Stimulated activated CD4-positive, alpha-beta T cell treated with anti-CD3 and anti-CD28 coated beads, Interleukin-12 subunit alpha, Interleukin-12 subunit beta, amount 100 ng/mL, for 4 hours (primary cell): Measurements from ENCODE around the gene SLC26A6.

Experiments used
- DNase-seq: peaks from one replicate; pipeline ENCODE4 v3.0.0-alpha.2; 2020

Gene SLC26A6

DNA sequence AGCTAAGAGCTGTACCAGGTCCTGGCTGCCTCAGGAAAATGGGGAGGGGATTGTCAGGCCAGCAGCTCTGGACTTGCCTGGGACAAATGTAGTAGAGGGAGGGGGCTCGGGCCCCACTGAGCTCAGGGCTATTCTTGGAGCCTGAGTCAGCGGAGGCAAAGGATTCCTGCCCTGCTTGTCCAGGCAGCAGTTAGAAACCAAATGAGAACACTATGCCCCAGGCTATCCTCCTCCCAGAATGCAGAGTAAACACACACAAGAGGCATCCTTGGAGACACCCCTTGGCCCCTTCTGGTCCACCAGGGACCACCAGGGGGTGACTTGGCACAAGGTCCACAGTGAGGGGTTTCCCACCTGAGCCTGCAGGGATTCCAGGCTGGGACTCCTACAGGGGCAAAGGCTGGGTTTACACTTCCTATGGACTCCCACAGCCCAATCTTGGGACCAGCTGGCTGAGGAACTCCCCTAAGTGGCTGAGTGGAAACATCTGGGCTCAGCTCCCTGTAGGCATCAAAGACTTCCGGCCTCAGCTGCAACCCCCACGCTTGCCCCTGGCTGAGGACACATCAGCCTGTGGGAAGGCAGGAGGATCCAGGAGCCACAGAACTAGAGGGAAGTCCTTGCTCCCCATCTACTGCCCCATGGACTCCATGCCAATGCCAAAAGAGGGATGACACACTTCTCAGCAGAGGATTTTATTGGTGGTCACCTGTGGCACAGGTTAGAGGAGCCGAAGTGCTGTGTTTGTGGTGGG, 36.8 kb downstream of the SLC26A6 start:
- no peak for DNase-seq

DNA sequence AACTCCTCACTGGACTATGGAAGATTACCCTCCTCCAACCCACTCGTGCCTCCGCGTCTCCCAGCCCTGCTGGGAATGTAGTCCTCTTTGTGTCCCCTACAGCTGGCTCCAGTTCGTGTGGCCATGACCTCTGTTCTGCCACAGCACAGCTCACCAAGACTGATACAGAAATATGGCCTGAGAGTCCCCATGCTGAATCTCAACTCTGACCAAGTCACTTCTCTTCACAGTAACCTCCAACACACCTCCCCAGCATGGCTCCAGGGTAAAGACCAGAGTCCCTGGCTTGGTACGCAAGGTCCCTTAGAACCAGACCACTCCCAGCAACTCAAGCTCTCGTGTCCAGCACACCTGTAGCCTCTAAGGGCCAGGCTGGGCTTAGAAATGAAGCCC, 37.9 kb downstream of the SLC26A6 start:
- DNase-seq = no peak

DNA sequence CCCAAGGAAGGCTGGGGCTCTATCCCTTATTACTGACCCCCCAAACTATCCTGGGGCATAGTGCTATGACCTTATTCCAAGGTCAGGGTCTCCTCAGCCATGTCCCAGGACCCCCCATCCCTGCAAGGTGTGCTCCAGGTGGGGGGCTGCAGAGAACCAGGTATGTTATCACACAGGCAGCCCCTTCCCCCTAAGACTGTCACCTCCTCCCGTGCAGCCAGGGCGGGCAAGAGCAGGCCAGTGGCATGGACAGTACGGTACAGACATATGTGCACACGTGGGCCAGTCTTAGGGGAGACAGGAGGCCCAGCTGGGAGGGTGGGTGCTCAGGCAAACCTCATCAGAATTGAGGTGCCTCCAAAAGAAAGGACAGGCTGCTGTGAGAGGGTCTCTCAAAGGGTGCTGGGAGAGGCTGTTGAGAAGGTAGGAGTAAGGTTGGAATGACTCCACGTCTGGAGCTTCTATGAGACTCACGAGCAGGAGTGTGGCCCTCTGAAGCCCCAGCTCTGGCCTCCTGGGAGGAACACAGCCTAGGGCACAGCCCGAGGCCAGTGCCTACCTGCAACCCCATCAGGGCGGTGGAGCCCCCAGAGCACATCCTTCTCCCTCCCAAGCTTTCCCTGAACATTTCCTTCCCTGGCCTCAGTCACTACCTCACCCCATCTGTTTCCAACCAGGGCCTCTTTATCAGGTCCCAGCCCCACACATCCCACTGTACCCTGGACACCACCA, 38.4 kb downstream of the SLC26A6 start:
- DNase-seq = no peak

DNA sequence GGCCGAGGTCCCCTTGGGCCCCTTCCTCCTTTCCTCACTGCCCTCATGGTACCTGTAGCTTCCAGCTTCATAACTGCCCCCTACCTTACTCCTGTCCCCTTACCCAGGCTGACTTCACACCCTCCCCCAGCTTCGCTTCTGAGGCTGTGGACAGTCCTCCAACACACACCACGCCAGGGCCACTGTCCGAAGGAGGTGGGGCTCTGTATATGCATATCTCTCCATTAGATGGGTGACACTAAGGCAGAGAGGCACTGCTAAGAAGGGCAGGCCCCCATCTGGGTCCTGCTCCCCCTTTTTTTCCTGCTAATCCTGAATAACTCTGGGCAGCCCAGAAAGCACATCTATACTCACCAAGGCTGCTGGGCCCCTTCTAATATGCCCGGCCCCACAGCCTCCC, 39.1 kb downstream of the SLC26A6 start:
- no peak for DNase-seq

DNA sequence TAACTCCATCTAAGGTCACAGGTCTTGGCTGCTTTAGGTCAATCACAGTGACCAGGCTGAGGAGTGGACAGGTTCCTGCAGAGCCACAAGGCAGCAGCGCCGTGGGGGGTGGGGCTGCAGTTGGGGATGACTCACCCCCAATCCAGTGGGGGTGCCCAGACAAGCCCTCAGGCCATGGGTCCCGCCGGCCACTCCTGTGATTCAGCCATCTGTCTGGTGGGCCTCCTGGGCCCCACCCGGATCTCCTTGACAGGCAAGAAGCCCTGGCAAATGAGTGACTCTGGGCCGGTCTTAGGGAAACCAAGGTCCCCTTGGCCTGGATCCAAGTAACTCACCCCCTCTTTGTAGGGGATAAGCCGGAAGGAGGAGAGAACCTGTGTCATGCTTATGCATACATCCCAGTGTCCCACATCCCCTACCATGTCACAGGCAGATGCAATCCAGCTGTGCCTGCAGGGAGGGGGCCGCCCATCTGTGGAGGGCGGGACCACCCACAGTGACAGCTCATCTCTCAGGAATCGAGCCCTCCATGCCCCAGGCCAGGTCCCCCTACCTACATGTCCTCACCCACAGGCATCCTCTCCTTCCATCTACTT, 39.6 kb downstream of the SLC26A6 start:
- DNase-seq = no peak

DNA sequence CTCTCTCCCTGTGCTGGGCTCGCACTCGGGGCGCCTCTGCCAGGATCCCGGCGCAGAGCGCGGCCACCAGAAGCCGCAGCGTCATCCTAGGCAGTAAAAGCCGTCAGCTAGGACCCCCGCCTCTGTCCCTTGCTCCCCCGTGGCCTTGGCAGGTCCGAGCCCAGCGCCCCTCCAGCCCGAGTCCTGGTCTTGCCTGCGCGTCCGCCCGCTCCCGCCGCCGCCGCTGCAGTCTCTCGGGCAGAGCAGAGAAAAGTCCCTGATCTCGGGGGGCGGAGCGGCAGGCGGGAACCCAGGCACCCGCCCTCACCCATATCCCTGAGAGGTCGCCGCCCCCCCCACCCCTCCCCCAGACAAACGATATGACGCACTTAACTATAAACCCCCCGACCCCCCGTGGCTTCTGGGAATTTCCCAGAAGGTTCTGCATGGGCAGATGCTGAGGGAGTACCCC, 40.2 kb downstream of the SLC26A6 start, which contains the start of gene COL7A1:
Gene COL7A1, minus strand, starts transcription at position 255 of the 451 bp plus-strand sequence. Its CDS starts 170 bp downstream, at position 85.
- no peak for DNase-seq

DNA sequence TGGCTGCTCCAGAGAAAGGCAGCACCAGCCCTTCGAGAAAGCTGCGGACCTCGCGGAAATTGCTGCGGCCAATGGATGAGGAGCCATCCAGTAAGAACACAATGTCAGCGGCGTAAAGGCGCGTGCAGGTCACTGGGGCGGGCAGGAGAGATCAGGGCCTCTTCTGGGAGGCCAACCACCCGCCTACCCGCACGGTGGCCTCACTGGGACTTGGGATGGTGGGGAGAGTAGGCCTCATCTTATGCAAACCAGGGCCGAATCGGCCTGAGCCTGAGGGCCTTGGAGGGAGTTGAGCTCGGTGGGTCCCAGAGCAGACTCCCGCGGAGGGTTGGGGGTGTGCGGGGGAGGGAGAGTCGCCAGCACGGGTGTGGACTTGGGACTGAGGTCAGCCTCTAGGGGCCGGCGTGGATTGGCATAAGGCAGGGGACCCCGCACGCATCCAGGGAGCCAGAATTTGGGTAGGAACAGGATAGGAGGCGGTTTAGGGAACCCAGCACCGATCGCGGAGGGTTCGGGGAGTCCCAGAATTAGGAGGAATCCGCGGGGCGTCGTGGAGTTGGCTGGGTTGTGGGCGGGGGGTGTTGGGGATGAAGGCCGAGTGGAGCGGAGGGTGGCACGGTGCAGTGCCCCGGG, 40.7 kb downstream of the SLC26A6 start:
- DNase-seq = no peak

DNA sequence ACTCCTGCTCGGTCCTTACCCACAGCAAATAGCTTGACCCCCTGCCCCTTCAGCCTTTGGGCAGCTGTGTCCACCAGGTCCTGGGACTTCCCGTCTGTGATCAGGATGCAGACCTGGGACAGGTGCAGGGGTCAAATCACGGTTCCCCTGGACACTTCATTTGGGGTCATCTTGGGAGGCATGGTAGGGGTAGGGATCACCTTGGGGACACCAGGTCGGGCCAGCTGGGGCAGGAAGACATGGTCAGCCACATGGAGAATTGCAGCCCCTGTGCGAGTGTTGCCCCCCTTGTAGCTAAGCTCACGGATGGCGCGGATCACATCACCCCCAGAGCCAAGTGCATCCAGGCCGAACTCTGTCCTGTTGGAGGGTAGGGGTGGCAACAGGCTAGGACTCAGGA, 41.9 kb downstream of the SLC26A6 start:
- no peak for DNase-seq

DNA sequence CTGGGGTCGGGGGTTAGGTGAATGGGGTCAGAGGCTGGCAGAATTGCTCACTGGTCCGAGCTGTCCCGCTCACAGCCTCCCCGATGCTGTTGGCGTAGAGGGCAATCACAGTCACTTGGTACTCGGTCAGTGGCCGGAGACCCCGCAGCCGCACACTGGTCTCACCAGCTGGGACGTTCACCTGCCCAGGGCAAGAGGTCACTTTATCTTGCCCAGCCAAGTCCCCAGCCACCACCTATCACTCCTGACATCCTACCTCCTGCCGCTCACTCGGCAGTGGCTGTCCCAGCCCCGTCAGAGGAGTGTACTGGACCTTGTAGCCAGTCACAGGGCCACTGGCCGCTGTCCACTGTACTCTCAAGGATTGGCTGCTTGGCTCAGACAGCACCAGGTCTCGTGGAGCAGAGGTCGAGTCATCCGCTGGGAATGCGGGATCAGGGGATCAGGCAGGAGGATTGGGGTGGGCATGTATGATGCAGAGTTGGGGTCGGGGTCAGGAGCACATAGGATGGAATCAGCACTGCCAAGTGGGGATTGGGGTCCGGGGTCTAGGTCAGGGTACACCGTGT, 42.7 kb downstream of the SLC26A6 start:
- no peak for DNase-seq

DNA sequence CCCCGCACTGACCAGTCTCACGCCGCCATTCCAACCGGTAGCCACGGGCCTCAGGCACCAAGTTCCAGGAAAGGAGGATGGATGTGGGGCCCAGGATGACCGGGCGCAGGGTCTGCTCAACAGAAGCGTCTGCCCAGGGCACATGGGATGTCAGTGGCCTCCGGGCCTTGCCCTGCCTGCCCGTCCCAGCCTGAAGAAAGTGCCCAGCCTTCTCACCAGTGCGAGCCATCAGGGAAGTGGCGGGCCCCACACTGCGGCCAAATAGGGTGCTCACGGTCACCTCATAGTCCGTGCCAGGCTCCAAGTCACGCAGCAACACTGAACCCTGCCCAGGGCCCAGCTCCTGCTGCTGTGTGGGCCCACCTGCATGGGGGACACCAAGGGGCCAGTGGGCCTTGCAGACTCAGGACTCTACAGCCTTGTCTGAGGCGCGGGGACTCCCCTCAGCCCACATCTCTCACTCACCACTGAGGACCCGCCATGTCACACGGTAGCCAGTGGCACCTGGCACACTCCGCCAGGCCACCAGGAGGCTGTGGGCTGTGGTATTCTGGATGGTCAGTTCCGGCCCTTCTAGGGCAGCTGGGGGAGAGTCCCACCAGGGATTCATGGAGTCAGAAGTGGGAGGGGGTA, 43.3 kb downstream of the SLC26A6 start:
- DNase-seq = no peak

DNA sequence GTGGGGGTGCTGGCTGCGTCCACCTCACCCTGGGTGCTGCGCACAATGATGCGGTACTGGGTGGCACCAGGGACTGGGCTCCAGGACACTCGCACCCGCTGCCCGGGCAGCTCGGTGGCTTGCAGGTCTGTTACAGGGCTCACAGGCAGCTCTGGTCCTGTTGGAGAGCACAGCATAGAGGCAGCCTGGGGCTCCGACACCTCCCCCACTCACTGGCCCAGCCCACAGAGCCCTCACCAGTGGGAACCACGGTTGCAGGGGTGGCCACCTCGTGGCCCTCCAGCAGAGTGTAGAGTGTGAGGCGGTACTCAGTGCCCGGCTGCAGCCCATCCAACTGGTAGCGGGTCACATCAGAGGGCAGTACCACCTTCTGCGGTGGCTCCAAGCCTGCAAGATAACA, 43.8 kb downstream of the SLC26A6 start:
- no peak for DNase-seq

DNA sequence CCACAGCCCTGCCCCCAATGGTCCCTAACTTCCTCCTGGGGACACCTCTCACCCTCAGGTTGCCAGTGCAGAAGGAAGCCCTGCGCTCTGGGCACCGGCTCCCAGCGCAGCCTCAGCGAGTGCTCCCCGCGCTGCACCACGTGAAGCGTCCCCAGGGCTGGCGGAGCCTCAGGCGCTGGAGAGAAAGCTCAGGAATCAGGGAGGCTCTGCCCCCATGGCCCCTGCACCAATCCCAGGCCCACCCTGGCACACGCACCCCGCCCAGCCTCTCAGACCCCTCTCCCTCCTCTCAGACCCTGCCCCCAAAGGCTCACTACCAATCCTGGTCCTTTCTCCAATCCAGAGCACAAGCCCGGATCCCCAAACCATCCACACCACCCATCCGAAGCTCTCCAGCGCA, 47.0 kb downstream of the SLC26A6 start:
- no peak for DNase-seq

DNA sequence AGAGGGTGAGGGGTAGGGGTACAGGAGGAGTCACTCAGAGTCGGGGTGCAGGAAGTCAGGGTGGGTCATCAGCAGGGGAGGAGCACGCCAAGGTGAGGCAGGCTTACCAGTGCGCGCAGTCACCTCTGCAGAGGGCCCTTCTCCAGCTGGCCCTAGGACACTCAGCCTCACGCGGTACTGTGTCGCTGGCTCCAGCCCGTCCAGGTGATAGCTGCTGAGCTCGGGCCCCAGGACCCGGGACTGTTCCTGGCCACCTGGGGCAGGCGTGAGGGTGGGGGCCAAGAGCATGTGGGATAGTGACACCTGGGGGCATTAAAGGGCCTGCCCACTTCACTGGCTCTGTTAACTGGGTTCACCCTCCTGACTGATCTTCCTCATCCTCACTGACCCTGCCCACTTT, 47.6 kb downstream of the SLC26A6 start:
- no peak for DNase-seq

DNA sequence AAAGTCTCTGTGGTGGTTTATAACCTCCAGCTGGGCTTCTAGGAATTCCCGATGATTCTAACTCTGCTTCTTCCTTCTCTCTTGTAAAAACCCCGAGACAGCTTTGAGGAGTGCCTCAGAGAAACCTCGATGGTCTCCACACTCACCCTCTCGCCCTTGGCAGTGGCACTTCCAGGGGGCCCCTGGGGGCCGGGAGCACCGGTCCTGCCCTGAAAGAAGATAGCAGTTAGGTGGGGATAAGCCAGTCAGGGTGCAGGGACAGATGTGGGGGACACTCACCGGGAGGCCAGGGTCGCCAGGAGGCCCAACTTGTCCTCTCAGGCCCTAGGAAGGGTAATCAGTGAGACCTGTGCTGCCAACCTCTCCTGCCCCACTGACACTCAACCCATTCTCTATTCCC, 49.9 kb downstream of the SLC26A6 start:
- no peak for DNase-seq

DNA sequence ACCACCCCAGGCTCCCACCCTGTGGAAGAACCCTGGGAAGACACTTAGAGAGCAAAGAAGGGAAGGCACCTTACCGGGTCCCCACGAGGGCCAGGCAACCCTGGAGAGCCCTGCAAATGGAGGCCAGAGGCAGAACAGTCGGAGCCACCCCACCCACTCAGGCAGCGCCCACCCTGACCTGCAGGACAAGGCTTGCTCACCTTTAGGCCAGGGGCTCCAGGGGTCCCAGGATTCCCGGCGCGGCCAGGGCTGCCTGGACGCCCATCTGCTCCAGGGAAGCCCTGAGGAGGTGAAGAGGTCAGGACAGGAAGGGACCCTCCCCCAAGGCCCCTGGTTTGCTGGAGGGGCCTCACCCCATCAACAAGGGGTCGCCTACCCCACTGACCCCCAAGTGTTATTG, 50.4 kb downstream of the SLC26A6 start:
- no peak for DNase-seq

DNA sequence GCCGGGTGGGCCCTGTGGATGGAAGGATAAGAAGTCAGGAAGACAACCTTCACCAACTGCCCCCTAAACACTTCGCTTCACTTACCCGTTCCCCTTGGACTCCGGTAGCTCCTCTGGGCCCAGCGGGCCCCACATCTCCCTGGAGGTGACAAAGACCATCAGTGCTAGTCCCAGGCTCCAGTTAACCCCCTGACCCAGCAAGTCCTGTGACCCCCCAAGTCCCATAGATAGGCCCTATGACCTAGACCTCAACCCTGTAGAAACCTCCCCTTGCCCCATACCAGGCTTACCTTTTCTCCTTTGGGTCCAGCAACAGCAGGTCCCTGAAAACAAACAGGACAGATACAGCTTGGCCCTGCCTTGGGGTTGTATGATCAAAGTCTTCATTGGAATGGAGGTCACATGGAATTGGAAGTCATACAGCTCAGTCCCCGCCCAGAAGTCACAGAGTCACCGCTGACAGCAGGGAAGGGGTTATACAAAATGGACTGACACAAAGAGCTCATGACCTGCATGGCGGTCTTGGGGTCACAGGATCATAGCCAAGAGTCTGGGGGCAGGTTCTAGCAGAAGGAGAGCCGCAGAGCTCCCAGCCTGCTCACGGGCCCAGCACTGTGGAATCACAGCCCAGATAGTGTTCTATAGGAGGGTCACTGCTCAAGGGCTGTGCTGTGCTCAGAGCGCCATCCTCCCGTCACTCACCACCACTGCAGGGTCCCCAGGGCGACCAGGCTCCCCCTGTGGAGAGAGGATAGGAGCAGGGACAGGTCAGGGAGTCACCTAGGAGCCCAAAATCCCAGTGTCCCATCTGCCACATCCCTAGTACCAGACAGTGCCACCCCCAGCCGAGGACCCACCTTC, 53.4 kb downstream of the SLC26A6 start:
- DNase-seq = no peak

DNA sequence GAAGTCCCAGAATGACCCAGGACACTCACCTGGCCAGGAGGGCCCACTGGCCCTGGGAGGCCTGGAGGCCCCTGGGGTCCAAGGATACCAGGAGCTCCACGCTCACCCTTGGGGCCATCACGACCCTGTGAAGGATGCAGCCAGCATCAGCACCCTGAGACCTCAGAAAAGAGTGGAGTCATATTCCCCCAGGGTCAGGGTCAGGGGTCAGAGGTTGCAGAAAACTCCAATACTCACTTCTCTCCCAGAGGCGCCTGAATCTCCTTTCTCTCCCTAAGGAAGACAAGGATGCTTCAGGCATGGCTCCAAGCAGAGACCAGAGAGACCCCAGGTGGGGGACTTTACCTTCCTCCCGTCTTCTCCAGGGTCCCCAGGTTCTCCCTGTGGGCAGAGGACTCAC, 58.6 kb downstream of the SLC26A6 start:
- no peak for DNase-seq
